Right cardiac atrium (tissue), 5 donors: ENCODE measurements around the gene CACNA1F. TPM values are rescaled to one million over a fixed set of nuclear protein-coding genes. Genes with fewer than 3 reads are reported as not detected.

Experiments
- ATAC-seq, 2 donors: fragments of 200-7000 bp; cut with Tn5 transposase; one replicate each; pipeline versions ENCODE4 v1.8.0 to v1.9.1; 2020; ENCODE audit warnings: moderate library complexity in 2 of 2, mild to moderate bottlenecking in 1 of 2
- DNase-seq, 3 donors: peaks; one replicate each; pipeline ENCODE4 v3.0.0-alpha.2; 2020
- H3K27ac ChIP-seq: one replicate; pipeline ENCODE4 v1.5.1; 2013; ENCODE audit warnings: mild to moderate bottlenecking, low read length, control low read depth, moderate library complexity
- H3K27me3 ChIP-seq: one replicate; pipeline ENCODE4 v1.6.1; 2013; ENCODE audit not compliant: control insufficient read depth, insufficient read depth
- H3K4me1 ChIP-seq: one replicate; pipeline ENCODE4 v1.6.1; 2013; ENCODE audit warnings: low read length; ENCODE audit not compliant: control insufficient read depth, insufficient read depth
- H3K4me3 ChIP-seq: one replicate; pipeline ENCODE4 v1.5.1; 2013; ENCODE audit warnings: low read length, control low read depth
- H3K9me3 ChIP-seq: one replicate; pipeline ENCODE4 v1.6.1; 2013; ENCODE audit warnings: low read length; ENCODE audit not compliant: control insufficient read depth
- WGBS: extraction: QIAGEN DNeasy Blood & Tissue Kit; methylation state at CpG from one replicate; pipeline ENCODE4 v1.1.7; 2013; 5-methylcytosine and 5-hydroxymethylcytosine counted together
- intact Hi-C, 4 donors: fragments of 100-400 bp; cut with DNase I; formaldehyde crosslinking; loops; one replicate each; pipeline versions ENCODE4 v1.11.0 to v1.14.0; 2022 to 2023
- polyA plus RNA-seq: library from polyadenylated mRNA; stranded (reverse); fragments of 200-250 nt; gene quantifications from one replicate; pipeline ENCODE4 v1.2.3, GENCODE V29; 2013
- total RNA-seq, 4 donors: library from RNA; stranded (reverse); fragmentation: NEBNext Ultra II Directional; extraction: Animal tissue kit (Norgen Biotek cat#: 25700); gene quantifications; one replicate each; pipeline ENCODE4 v1.2.1, GENCODE V29; 2021
- donor health status: healthy with polysubstance abuse.
- donor health status: DM: no; HTN: yes; CAD: no.
- donor health status: DM: no; HTN: no; CAD: no.
- donor health status: DM: no; HTN: yes; CAD: no; lungs with severe emphysema.
- donor health status: DM: yes; HTN: yes; CAD: no.

CACNA1F gene
- total and polyA plus RNA-seq, 5 donors = 0.09 to 0.78 (median 0.18) TPM

GRCh38 chrX:49269767-49270248 is 36.7 kb upstream of the CACNA1F start, which contains the start of gene PPP1R3F:
PPP1R3F (plus strand) TSS chrX:49269793; CDS start chrX:49269870, 77 bp downstream.
- H3K9me3 ChIP-seq = no peaks in the 10 kb centered on the region
- H3K27ac ChIP-seq = peak within 1 kb of the TSS; percentile 99
- no peaks in the 10 kb centered on the region for H3K27me3 ChIP-seq
- WGBS = 0% methylated on average over 63 of the region's 70 CpGs
- peak in 1 of 2 donors; percentile 10 for ATAC-seq
- H3K4me1 ChIP-seq = no peaks in the 10 kb centered on the region
- DNase-seq = no peak
- H3K4me3 ChIP-seq = peak within 1 kb of the TSS; percentile 64
- intact Hi-C loops = loop anchor here in 2 of 4 donors (10.0 kb wide), 1 partner anchor 75 kb away; no protein-coding TSS in a partner anchor

- peak; percentile 97 to 98 (median 98) for DNase-seq
- peak; percentile 96 to 97 for ATAC-seq
- intact Hi-C loops = loop anchor here in 1 of 4 donors (10.0 kb wide), 1 partner anchor 74 kb away; no protein-coding TSS in a partner anchor
- peak overlapping the region; percentile 99 for H3K27ac ChIP-seq
- H3K9me3 ChIP-seq = no peaks in the 10 kb centered on the region
- H3K4me3 ChIP-seq = peak overlapping the region; percentile 64
- 0% methylated on average over 45 of the region's 45 CpGs for whole genome bisulfite sequencing
- no peaks in the 10 kb centered on the region for H3K4me1 ChIP-seq
- no peaks in the 10 kb centered on the region for H3K27me3 ChIP-seq
These were observed 36.0 kb upstream of the CACNA1F start for GRCh38 chrX:49269010-49269766.

- 0% methylated on average over 4 of the region's 4 CpGs for WGBS
- no peak for ATAC-seq
- H3K4me1 ChIP-seq = no peaks in the 10 kb centered on the region
- H3K4me3 ChIP-seq = peak overlapping the region; percentile 49
- H3K27me3 ChIP-seq = no peaks in the 10 kb centered on the region
- no peaks in the 10 kb centered on the region for H3K9me3 ChIP-seq
- peak overlapping the region; percentile 98 for H3K27ac ChIP-seq
- intact Hi-C loops = loop anchor here in 1 of 4 donors (10.0 kb wide), 1 partner anchor 74 kb away; no protein-coding TSS in a partner anchor
- DNase-seq = no peak
These were observed 35.5 kb upstream of the CACNA1F start for GRCh38 chrX:49268702-49269009.

- intact Hi-C loops = loop anchor here in 1 of 4 donors (10.0 kb wide), 1 partner anchor 72 kb away; no protein-coding TSS in a partner anchor
These were observed 33.6 kb upstream of the CACNA1F start for GRCh38 chrX:49266523-49267445.

GRCh38 chrX:49264460-49264859 is 31.3 kb upstream of the CACNA1F start, which contains the start of gene FOXP3:
FOXP3 (minus strand) TSS chrX:49264710; CDS start chrX:49258505, 6,205 bp downstream.
- H3K27ac ChIP-seq = no peak within 1 kb of the TSS
- intact Hi-C loops = loop anchor here in 1 of 4 donors (10.0 kb wide), 1 partner anchor 70 kb away; no protein-coding TSS in a partner anchor
- H3K4me1 ChIP-seq = no peaks in the 10 kb centered on the region
- H3K4me3 ChIP-seq = no peak within 1 kb of the TSS
- no peaks in the 10 kb centered on the region for H3K27me3 ChIP-seq
- H3K9me3 ChIP-seq = no peaks in the 10 kb centered on the region
- no peak for DNase-seq
- WGBS = 87% methylated on average over 11 of the region's 11 CpGs
- ATAC-seq = no peak

More at GRCh38 chrX:49266523-49267445, 33.6 kb upstream of the CACNA1F start:
- DNase-seq (no peak), ATAC-seq (no peak)
- Histone ChIP-seq H3K27ac (no peak overlapping the region), H3K4me1 (no peaks in the 10 kb centered on the region), H3K9me3 (no peaks in the 10 kb centered on the region), H3K4me3 (no peak overlapping the region), H3K27me3 (no peaks in the 10 kb centered on the region)
- WGBS = 75% methylated on average over 10 of the region's 10 CpGs

- 85% methylated on average over 10 of the region's 10 CpGs for WGBS
- intact Hi-C loops = loop anchor here in 1 of 4 donors (10.0 kb wide), 1 partner anchor 69 kb away; no protein-coding TSS in a partner anchor
- ATAC-seq = no peak
- H3K27ac ChIP-seq = no peak overlapping the region
- DNase-seq = no peak
- no peaks in the 10 kb centered on the region for H3K4me1 ChIP-seq
- no peak overlapping the region for H3K4me3 ChIP-seq
- H3K9me3 ChIP-seq = no peaks in the 10 kb centered on the region
- H3K27me3 ChIP-seq = no peaks in the 10 kb centered on the region
These were observed 30.5 kb upstream of the CACNA1F start for GRCh38 chrX:49263631-49264030.

- Histone ChIP-seq H3K4me1 (no peaks in the 10 kb centered on the region), H3K9me3 (no peaks in the 10 kb centered on the region), H3K4me3 (no peak overlapping the region), H3K27me3 (no peaks in the 10 kb centered on the region), H3K27ac (no peak overlapping the region)
- 51% methylated on average over 1 of the region's 1 CpG for WGBS
- DNase-seq (no peak), ATAC-seq (no peak)
- intact Hi-C loops = loop anchor here in 1 of 4 donors (10.0 kb wide), 1 partner anchor 68 kb away; no protein-coding TSS in a partner anchor
These were observed 29.5 kb upstream of the CACNA1F start for GRCh38 chrX:49262603-49263002.

- intact Hi-C loops = loop anchor here in 1 of 4 donors (10.0 kb wide), 1 partner anchor 66 kb away; no protein-coding TSS in a partner anchor
- Histone ChIP-seq H3K27ac (no peak overlapping the region), H3K27me3 (no peaks in the 10 kb centered on the region), H3K9me3 (no peaks in the 10 kb centered on the region), H3K4me1 (no peaks in the 10 kb centered on the region), H3K4me3 (no peak overlapping the region)
- DNase-seq (no peak), ATAC-seq (no peak)
- 92% methylated on average over 17 of the region's 17 CpGs for WGBS
These were observed 27.3 kb upstream of the CACNA1F start for GRCh38 chrX:49260221-49260985.

GRCh38 chrX:49258749-49259124 is 25.6 kb upstream of the CACNA1F start:
- Histone ChIP-seq H3K27ac (no peak overlapping the region), H3K4me3 (no peak overlapping the region), H3K4me1 (no peaks in the 10 kb centered on the region), H3K9me3 (no peaks in the 10 kb centered on the region), H3K27me3 (no peaks in the 10 kb centered on the region)
- intact Hi-C loops = no loop called here
- ATAC-seq (no peak), DNase-seq (no peak)
- 91% methylated on average over 5 of the region's 5 CpGs for WGBS
